ENCODE results near the gene OR6N1. TPM values are rescaled to one million over a fixed set of nuclear protein-coding genes. Genes with fewer than 3 reads are reported as not detected.

The OR6N1 gene
- total and polyA plus RNA-seq, 2 donors (not counting 3 experiments of a cell fraction or from before 2014, with no cell fraction given) = not detected

GRCh38 chr1:158714754-158715153 is 57.2 kb downstream of the OR6N1 start:
- Histone ChIP-seq H2AFZ (ENCODE audit: low read depth, low read length) (no peak overlapping the region), H3K27ac (ENCODE audit: insufficient read depth, low read depth, low read length) (no peak overlapping the region), H3K9ac (replicated peaks; ENCODE audit: extremely low read depth, insufficient read depth, low read length) (no peak overlapping the region), H3K27me3 (ENCODE audit: control insufficient read depth in 2 of 2, insufficient read depth in 2 of 2, low read length in 2 of 2) (no peaks in the 10 kb centered on the region), H3K9me1 (replicated peaks; ENCODE audit: control insufficient read depth, extremely low read depth, insufficient read depth, low read length) (no peaks in the 10 kb centered on the region), H3K4me2 (ENCODE audit: insufficient read depth, low read length) (no peak overlapping the region), H3K79me2 (ENCODE audit: control insufficient read depth, insufficient read depth, low read length) (no peaks in the 10 kb centered on the region), H3K9me3 (replicated peaks; ENCODE audit: control insufficient read depth, insufficient read depth, low read length) (no peaks in the 10 kb centered on the region), H3K4me1 (ENCODE audit: control insufficient read depth, extremely low read depth, insufficient read depth, low read length) (no peaks in the 10 kb centered on the region), H4K20me1 (replicated peaks; ENCODE audit: control insufficient read depth, extremely low read depth, insufficient read depth, low read length) (no peaks in the 10 kb centered on the region), H3K4me3 (replicated peaks in 1 of 3; ENCODE audit: insufficient read depth in 1 of 3, low read depth in 1 of 3, low read length in 3 of 3) (no peak overlapping the region), H3K36me3 (ENCODE audit: control insufficient read depth in 2 of 2, extremely low read depth in 1 of 2, insufficient read depth in 2 of 2, low read length in 2 of 2) (no peaks in the 10 kb centered on the region)
- no TSS peak for BruUV-seq (replicated peaks)
- no peak for FAIRE-seq
- intact Hi-C loops (cut with micrococcal nuclease) = no loop called here
- ChIA-PET CTCF (no interaction called here), POLR2A (no interaction called here)
- dilution Hi-C loops (cut with MboI; ENCODE audit: extremely low pct_ligation_motif_present, low sequenced_read_pairs) = no loop called here
- no peak for TF ChIP-seq EZH2 (IDR thresholded peaks at IDR 0.05; ENCODE audit: borderline replicate concordance, low read depth, low read length, severe bottlenecking)
- no peak for TF ChIP-seq POLR2A (IDR thresholded peaks at IDR 0.05; ENCODE audit: low read depth, low read length)
- TF ChIP-seq, protein P1, sequence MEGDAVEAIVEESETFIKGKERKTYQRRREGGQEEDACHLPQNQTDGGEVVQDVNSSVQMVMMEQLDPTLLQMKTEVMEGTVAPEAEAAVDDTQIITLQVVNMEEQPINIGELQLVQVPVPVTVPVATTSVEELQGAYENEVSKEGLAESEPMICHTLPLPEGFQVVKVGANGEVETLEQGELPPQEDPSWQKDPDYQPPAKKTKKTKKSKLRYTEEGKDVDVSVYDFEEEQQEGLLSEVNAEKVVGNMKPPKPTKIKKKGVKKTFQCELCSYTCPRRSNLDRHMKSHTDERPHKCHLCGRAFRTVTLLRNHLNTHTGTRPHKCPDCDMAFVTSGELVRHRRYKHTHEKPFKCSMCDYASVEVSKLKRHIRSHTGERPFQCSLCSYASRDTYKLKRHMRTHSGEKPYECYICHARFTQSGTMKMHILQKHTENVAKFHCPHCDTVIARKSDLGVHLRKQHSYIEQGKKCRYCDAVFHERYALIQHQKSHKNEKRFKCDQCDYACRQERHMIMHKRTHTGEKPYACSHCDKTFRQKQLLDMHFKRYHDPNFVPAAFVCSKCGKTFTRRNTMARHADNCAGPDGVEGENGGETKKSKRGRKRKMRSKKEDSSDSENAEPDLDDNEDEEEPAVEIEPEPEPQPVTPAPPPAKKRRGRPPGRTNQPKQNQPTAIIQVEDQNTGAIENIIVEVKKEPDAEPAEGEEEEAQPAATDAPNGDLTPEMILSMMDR (IDR thresholded peaks at IDR 0.05; ENCODE audit: extremely low read depth in 1 of 2, insufficient read depth in 1 of 2, low read depth in 1 of 2, low read length in 2 of 2) = no peak
- no peak for TF ChIP-seq MYC (IDR thresholded peaks at IDR 0.05; ENCODE audit: low read depth, low read length)
- DNase-seq (ENCODE audit: low read depth, low spot score) = no peak

Small RNAs within 50 kb of the gene (small RNA-seq; reads per million reads assigned to genes)
- gene OR2AQ1P (ENCODE audit: insufficient read depth, insufficient read length, low read depth, low replicate concordance) = not detected

Other genes with a start within 250 kb of the OR6N1 start
- not detected in 2 replicates for gene OR6Y1, start 217.8 kb downstream of the OR6N1 start, total RNA-seq
- not detected in 2 replicates for gene OR6Y1, start 217.8 kb downstream of the OR6N1 start, polyA plus RNA-seq
- not detected in 2 replicates for gene OR6P1, start 201.6 kb downstream of the OR6N1 start, total RNA-seq
- gene OR6P1, start 201.6 kb downstream of the OR6N1 start, polyA plus RNA-seq = not detected in 2 replicates
- not detected in 2 replicates for gene OR10X1, start 192.3 kb downstream of the OR6N1 start, total RNA-seq
- not detected in 2 replicates for gene OR10X1, start 192.3 kb downstream of the OR6N1 start, polyA plus RNA-seq
- gene OR10Z1, start 166.9 kb downstream of the OR6N1 start, total RNA-seq = not detected in 2 replicates
- not detected in 2 replicates for gene OR10Z1, start 166.9 kb downstream of the OR6N1 start, polyA plus RNA-seq
- gene SPTA1, start 85.5 kb downstream of the OR6N1 start, total RNA-seq = 0.48 and 0.84 TPM in 2 replicates
- gene SPTA1, start 85.5 kb downstream of the OR6N1 start, polyA plus RNA-seq = 0.01 and 0.11 TPM in 2 replicates
- gene OR6K2, start 71.5 kb downstream of the OR6N1 start, total RNA-seq = not detected in 2 replicates
- not detected in 2 replicates for gene OR6K2, start 71.5 kb downstream of the OR6N1 start, polyA plus RNA-seq
- not detected in 2 replicates for gene OR6K3, start 51.5 kb downstream of the OR6N1 start, total RNA-seq
- not detected in 2 replicates for gene OR6K3, start 51.5 kb downstream of the OR6N1 start, polyA plus RNA-seq
- gene OR6K6, start 17.5 kb downstream of the OR6N1 start, total RNA-seq = not detected in 2 replicates
- gene OR6K6, start 17.5 kb downstream of the OR6N1 start, polyA plus RNA-seq = not detected in 2 replicates
- not detected in 2 replicates for gene OR6N2, start 9.0 kb upstream of the OR6N1 start, total RNA-seq
- gene OR6N2, start 9.0 kb upstream of the OR6N1 start, polyA plus RNA-seq = not detected in 2 replicates
- gene MNDA, start 59.2 kb upstream of the OR6N1 start, total RNA-seq = not detected in 2 replicates
- not detected in 2 replicates for gene MNDA, start 59.2 kb upstream of the OR6N1 start, polyA plus RNA-seq
- not detected in 2 replicates for gene PYHIN1, start 159.4 kb upstream of the OR6N1 start, total RNA-seq
- gene PYHIN1, start 159.4 kb upstream of the OR6N1 start, polyA plus RNA-seq = not detected in 2 replicates
- gene IFI16, start 237.7 kb upstream of the OR6N1 start, total RNA-seq = 174 and 183 TPM in 2 replicates
- 43.9 and 52.8 TPM in 2 replicates for gene IFI16, start 237.7 kb upstream of the OR6N1 start, polyA plus RNA-seq

Measured in endothelial cell of umbilical vein (primary cell).